WTC11 (cell line): Measurements from ENCODE around the gene TMTC2. TPM values are rescaled to one million over a fixed set of nuclear protein-coding genes. Genes with fewer than 3 reads are reported as not detected.

Source experiments
- ATAC-seq: fragments of 200-7000 bp; cut with Tn5 transposase; 2 replicates; pipeline ENCODE4 v1.10.0; 2021; ENCODE audit warnings: mild to moderate bottlenecking, moderate library complexity
- CTCF ChIA-PET: fragments of 300-600 bp; sonication (Branson Sonifier 250); formaldehyde crosslinking; loops from one replicate; lab custom pipeline; 2021; ENCODE audit warnings: antibody characterized with exemption; lab: Charles Lee
- POLR2A ChIA-PET: fragments of 350-600 bp; sonication (Branson Sonifier 250); formaldehyde crosslinking; loops from one replicate; lab custom pipeline; 2021; ENCODE audit warnings: antibody characterized with exemption; lab: Charles Lee
- DNase-seq: peaks from one replicate; pipeline ENCODE4 v3.0.0; 2021; ENCODE audit warnings: low spot score
- H3K27ac Mint-ChIP-seq: 2 replicates; pipeline ENCODE4 v1.8.0; 2021; ENCODE audit warnings: mixed read lengths
- H3K27me3 Mint-ChIP-seq: 2 replicates; pipeline ENCODE4 v1.8.0; 2021; ENCODE audit warnings: low read depth, mild to moderate bottlenecking, moderate library complexity, mixed read lengths
- H3K36me3 Mint-ChIP-seq: 2 replicates; pipeline ENCODE4 v1.8.0; 2021; ENCODE audit warnings: mixed read lengths
- H3K4me1 Mint-ChIP-seq: 2 replicates; pipeline ENCODE4 v1.8.0; 2022; ENCODE audit warnings: mixed read lengths
- H3K4me3 Mint-ChIP-seq: 2 replicates; pipeline ENCODE4 v1.8.0; 2021; ENCODE audit warnings: mild to moderate bottlenecking, moderate library complexity, mixed read lengths
- H3K9me3 Mint-ChIP-seq: 2 replicates; pipeline ENCODE4 v1.8.0; 2021; ENCODE audit warnings: mixed read lengths
- CREM ChIP-seq: sonication (generic); formaldehyde crosslinking; IDR thresholded peaks from 2 replicates; pipeline ENCODE4 v1.8.1; 2022; ENCODE audit warnings: mild to moderate bottlenecking, missing genetic modification reagents, moderate library complexity
- CTCF ChIP-seq: fragments of 200-600 bp; IDR thresholded peaks from 2 replicates; pipeline ENCODE4 v1.8.0; 2022; ENCODE audit warnings: antibody characterized with exemption
- E2F1 ChIP-seq: sonication (generic); formaldehyde crosslinking; IDR thresholded peaks from 2 replicates; pipeline ENCODE4 v1.8.0; 2022; ENCODE audit warnings: mild to moderate bottlenecking, missing genetic modification reagents
- ERG ChIP-seq: fragments of 250-450 bp; sonication (Bioruptor Pico); IDR thresholded peaks from 2 replicates; pipeline ENCODE4 v1.8.0; 2021; ENCODE audit warnings: mild to moderate bottlenecking
- GABPB1 ChIP-seq: sonication (generic); formaldehyde crosslinking; IDR thresholded peaks from 2 replicates; pipeline ENCODE4 v1.8.1; 2023; ENCODE audit warnings: mild to moderate bottlenecking, missing genetic modification reagents
- GRHL2 ChIP-seq: fragments of 250-450 bp; sonication (Bioruptor Pico); IDR thresholded peaks from 2 replicates; pipeline ENCODE4 v1.8.0; 2022; ENCODE audit warnings: mild to moderate bottlenecking, moderate library complexity; ENCODE audit not compliant: insufficient replicate concordance, severe bottlenecking
- HMGA2 ChIP-seq: fragments of 250-450 bp; sonication (Bioruptor Pico); IDR thresholded peaks from 2 replicates; pipeline ENCODE4 v1.4.0; 2021; ENCODE audit warnings: mild to moderate bottlenecking, moderate library complexity
- JAZF1 ChIP-seq: fragments of 250-450 bp; sonication (Bioruptor Pico); IDR thresholded peaks from 2 replicates; pipeline ENCODE4 v1.9.0; 2021; ENCODE audit warnings: moderate library complexity, mild to moderate bottlenecking, inconsistent platforms
- JUN ChIP-seq: sonication (generic); formaldehyde crosslinking; IDR thresholded peaks from 2 replicates; pipeline ENCODE4 v1.8.0; 2023; ENCODE audit warnings: mild to moderate bottlenecking, missing genetic modification reagents
- KAT7 ChIP-seq: sonication (generic); formaldehyde crosslinking; IDR thresholded peaks from 2 replicates; pipeline ENCODE4 v1.8.1; 2023; ENCODE audit warnings: missing genetic modification reagents, mild to moderate bottlenecking, borderline replicate concordance
- MXD4 ChIP-seq: fragments of 250-450 bp; sonication (Bioruptor Pico); IDR thresholded peaks from 2 replicates; pipeline ENCODE4 v1.8.0; 2021; ENCODE audit warnings: mild to moderate bottlenecking, moderate library complexity, borderline replicate concordance
- PRDM15 ChIP-seq: sonication (generic); formaldehyde crosslinking; IDR thresholded peaks from 2 replicates; pipeline ENCODE4 v1.8.0; 2022; ENCODE audit warnings: missing genetic modification reagents
- RORB ChIP-seq: fragments of 250-450 bp; sonication (Bioruptor Pico); IDR thresholded peaks from 2 replicates; pipeline ENCODE4 v1.9.0; 2021; ENCODE audit warnings: mild to moderate bottlenecking
- STAT6 ChIP-seq: sonication (generic); formaldehyde crosslinking; conservative IDR thresholded peaks from 2 replicates; pipeline ENCODE4 v1.8.1; 2023; ENCODE audit warnings: mild to moderate bottlenecking, low read depth, missing genetic modification reagents, moderate library complexity
- TCF7 ChIP-seq: sonication (generic); formaldehyde crosslinking; IDR thresholded peaks from 2 replicates; pipeline ENCODE4 v1.8.0; 2022; ENCODE audit warnings: mild to moderate bottlenecking, low read depth, missing genetic modification reagents, moderate library complexity
- TEAD4 ChIP-seq: sonication (generic); formaldehyde crosslinking; IDR thresholded peaks from 2 replicates; pipeline ENCODE4 v1.8.0; 2022; ENCODE audit warnings: mild to moderate bottlenecking, missing genetic modification reagents
- ZMAT4 ChIP-seq: fragments of 250-450 bp; sonication (Bioruptor Pico); IDR thresholded peaks from 2 replicates; pipeline ENCODE4 v1.9.0; 2021; ENCODE audit warnings: mild to moderate bottlenecking
- ZNF121 ChIP-seq: sonication (generic); formaldehyde crosslinking; IDR thresholded peaks from 2 replicates; pipeline ENCODE4 v1.8.0; 2023; ENCODE audit warnings: missing genetic modification reagents
- ZNF232 ChIP-seq: sonication (generic); formaldehyde crosslinking; IDR thresholded peaks from 2 replicates; pipeline ENCODE4 v1.8.0; 2022; ENCODE audit warnings: mild to moderate bottlenecking, missing genetic modification reagents
- ZNF416 ChIP-seq: fragments of 250-450 bp; sonication (Bioruptor Pico); IDR thresholded peaks from 2 replicates; pipeline ENCODE4 v1.9.0; 2021; ENCODE audit warnings: mild to moderate bottlenecking, inconsistent platforms
- ZNF423 ChIP-seq: fragments of 250-450 bp; sonication (Bioruptor Pico); IDR thresholded peaks from 2 replicates; pipeline ENCODE4 v2.1.2; 2022; ENCODE audit warnings: mild to moderate bottlenecking, moderate library complexity
- ZNF532 ChIP-seq: fragments of 250-450 bp; sonication (Bioruptor Pico); IDR thresholded peaks from 2 replicates; pipeline ENCODE4 v1.9.0; 2021; ENCODE audit warnings: mild to moderate bottlenecking, borderline replicate concordance
- ZNF671 ChIP-seq: fragments of 250-450 bp; sonication (Bioruptor Pico); IDR thresholded peaks from 2 replicates; pipeline ENCODE4 v1.8.0; 2021; ENCODE audit warnings: mild to moderate bottlenecking
- total RNA-seq: library from RNA; stranded (reverse); gene quantifications from 3 replicates; pipeline ENCODE4 v1.2.3, GENCODE V29; 2021

Gene TMTC2
- total RNA-seq, 1 experiment from 2014 or later, result 6.4 TPM

- TF ChIP-seq STAT6 (CRISPR knock-in tag) (no peak), ZNF416 (CRISPR knock-in tag) (no peak), JAZF1 (CRISPR knock-in tag) (no peak), CREM (CRISPR knock-in tag) (no peak), ZNF532 (CRISPR knock-in tag) (no peak)
- TF ChIP-seq, all 79 proteins: peak for 0
Observed at GRCh38 chr12:82841487-82841904, 154.8 kb downstream of the TMTC2 start (continued).

- DNase-seq (no peak), ATAC-seq (no peak)
- CTCF ChIA-PET, result no interaction called here
- H3K27me3 Mint-ChIP-seq, result no peaks in the 10 kb centered on the region
- H3K4me1 Mint-ChIP-seq, result peaks cover 11% of the 10 kb centered on the region
- POLR2A ChIA-PET, result no interaction called here
- TF ChIP-seq CTCF (no peak), RORB (CRISPR knock-in tag) (no peak), GABPB1 (no peak), ZNF232 (CRISPR knock-in tag) (no peak), JUN (CRISPR knock-in tag) (no peak), E2F1 (no peak), HMGA2 (CRISPR knock-in tag) (no peak), TEAD4 (no peak), CREM (CRISPR knock-in tag) (no peak), MXD4 (CRISPR knock-in tag) (no peak), TCF7 (CRISPR knock-in tag) (no peak), ZNF423 (CRISPR knock-in tag) (no peak), ERG (no peak), GRHL2 (CRISPR knock-in tag) (no peak), ZNF121 (CRISPR knock-in tag) (no peak), KAT7 (no peak), ZMAT4 (no peak), PRDM15 (CRISPR knock-in tag) (no peak), ZNF671 (CRISPR knock-in tag) (no peak)
- H3K4me3 Mint-ChIP-seq, result no peak overlapping the region
- H3K36me3 Mint-ChIP-seq, result no peaks in the 10 kb centered on the region
- no peaks in the 10 kb centered on the region for H3K9me3 Mint-ChIP-seq
- H3K27ac Mint-ChIP-seq, result no peak overlapping the region
Observed at GRCh38 chr12:82842480-82842879, 155.8 kb downstream of the TMTC2 start.
